Effector memory CD8-positive, alpha-beta T cell (primary cell): ENCODE measurements around the gene IRAK1.

Source experiments
- ATAC-seq: fragments of 150-1000 bp; cut with Tn5 transposase; replicated peaks from 2 replicates; pipeline ENCODE4 v1.10.0; 2021; ENCODE audit warnings: mild to moderate bottlenecking, moderate library complexity
- DNase-seq, 3 experiments: peaks; one replicate each; pipeline ENCODE4 v3.0.0; 2021
- H3K27ac Mint-ChIP-seq, 2 donors: one replicate each; pipeline ENCODE4 v1.8.0; 2022; ENCODE audit warnings: mild to moderate bottlenecking in 2 of 2, mixed read lengths in 2 of 2, moderate library complexity in 2 of 2
- H3K27me3 Mint-ChIP-seq, 2 donors: one replicate each; pipeline ENCODE4 v1.8.0; 2022; ENCODE audit warnings: mixed read lengths in 2 of 2
- H3K36me3 Mint-ChIP-seq: one replicate; pipeline ENCODE4 v1.8.0; 2022; ENCODE audit warnings: mild to moderate bottlenecking, moderate library complexity, mixed read lengths; ENCODE audit not compliant: insufficient read depth
- H3K4me1 Mint-ChIP-seq, 2 donors: one replicate each; pipeline ENCODE4 v1.8.0; 2022; ENCODE audit warnings: low read depth in 2 of 2, mixed read lengths in 2 of 2
- H3K4me3 Mint-ChIP-seq, 2 donors: one replicate each; pipeline ENCODE4 v1.8.0; 2022; ENCODE audit warnings: mild to moderate bottlenecking in 2 of 2, mixed read lengths in 2 of 2, moderate library complexity in 2 of 2
- H3K9me3 Mint-ChIP-seq, 2 donors: one replicate each; pipeline ENCODE4 v1.8.0; 2022; ENCODE audit warnings: mixed read lengths in 2 of 2

The IRAK1 gene

GRCh38 chrX:154022108-154022507, 2.4 kb upstream of the IRAK1 start:
- no peak for DNase-seq
- ATAC-seq, result no peak
- H3K27me3 Mint-ChIP-seq, result no peaks in the 10 kb centered on the region
- no peaks in the 10 kb centered on the region for H3K9me3 Mint-ChIP-seq
- H3K4me3 Mint-ChIP-seq, result no peak overlapping the region
- peaks cover 34% of the 10 kb centered on the region for H3K36me3 Mint-ChIP-seq
- H3K27ac Mint-ChIP-seq, result peak overlapping the region in 1 of 2 donors; percentile 17
- peaks cover 12 to 14% of the 10 kb centered on the region in 2 donors for H3K4me1 Mint-ChIP-seq

DNA sequence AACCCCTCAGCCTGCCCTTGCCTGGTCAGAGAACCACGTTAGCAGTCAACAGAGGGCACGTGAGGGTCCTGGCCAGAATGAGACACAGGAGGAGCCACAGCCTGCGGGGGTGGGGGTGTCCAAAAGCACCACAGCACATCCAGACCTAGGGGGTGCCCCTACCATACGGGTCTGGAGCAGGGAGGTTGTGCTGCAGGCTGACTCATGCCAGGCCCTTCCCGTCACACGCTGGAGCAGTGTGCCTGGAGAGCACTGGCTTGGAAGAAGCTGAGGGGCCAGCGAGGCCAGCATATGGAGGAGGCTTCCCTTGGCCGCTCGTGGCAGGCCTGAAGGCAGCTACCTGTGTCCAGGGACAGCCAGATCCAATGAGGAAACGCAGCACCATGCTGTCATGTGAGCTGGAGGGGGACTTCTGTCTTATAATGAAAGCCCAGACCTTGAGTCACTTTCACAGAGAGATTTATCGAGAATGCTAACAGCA, 1.5 kb upstream of the IRAK1 start:
- ATAC-seq (no peak), DNase-seq (no peak)
- no peaks in the 10 kb centered on the region for H3K27me3 Mint-ChIP-seq
- no peaks in the 10 kb centered on the region for H3K9me3 Mint-ChIP-seq
- peaks cover 40% of the 10 kb centered on the region for H3K36me3 Mint-ChIP-seq
- peak overlapping the region in 1 of 2 donors; percentile 89 for H3K4me3 Mint-ChIP-seq
- peaks cover 12 to 14% of the 10 kb centered on the region in 2 donors for H3K4me1 Mint-ChIP-seq
- H3K27ac Mint-ChIP-seq, result peak overlapping the region in 1 of 2 donors; percentile 95

- DNase-seq, result no peak
- Mint-ChIP-seq H3K27me3 (no peaks in the 10 kb centered on the region), H3K4me1 (peaks cover 14 to 16% of the 10 kb centered on the region in 2 donors), H3K36me3 (peaks cover 39% of the 10 kb centered on the region), H3K27ac (peak overlapping the region; percentile 88 to 95), H3K4me3 (peak overlapping the region; percentile 84 to 89), H3K9me3 (no peaks in the 10 kb centered on the region)
- ATAC-seq, result no peak
Measured at GRCh38 chrX:154020536-154021115, 924 bp upstream of the IRAK1 start.

DNA sequence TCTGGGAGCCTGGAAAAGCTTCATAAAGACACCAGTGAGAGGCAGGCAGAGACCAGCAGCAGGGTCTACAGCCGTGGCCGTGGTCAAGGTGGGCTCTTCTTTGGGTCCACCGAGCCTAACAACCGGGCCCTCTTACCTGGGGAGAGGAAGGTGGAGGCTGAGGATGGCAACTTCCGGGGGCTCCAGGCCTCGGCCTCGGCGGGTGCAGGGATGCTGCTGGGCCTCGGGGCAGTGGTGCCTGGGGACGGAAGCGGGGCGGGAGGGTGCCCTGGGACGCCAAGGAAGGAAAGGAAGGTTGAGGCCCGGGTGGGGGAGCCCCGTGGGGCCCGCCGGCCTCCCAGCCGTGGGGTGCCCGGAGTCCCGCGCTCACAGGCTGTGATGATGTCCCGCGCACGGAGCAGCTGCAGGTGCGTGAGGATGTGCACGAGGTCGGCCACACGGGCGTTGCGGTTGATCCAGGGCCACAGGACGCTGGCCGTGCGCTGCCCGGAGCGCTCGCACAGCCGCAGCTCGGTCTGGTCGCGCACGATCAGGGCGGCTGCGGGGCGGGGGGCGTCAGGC, 561 bp downstream of the IRAK1 start:
- H3K36me3 Mint-ChIP-seq, result peaks cover 49% of the 10 kb centered on the region
- no peaks in the 10 kb centered on the region for H3K27me3 Mint-ChIP-seq
- peak overlapping the region; percentile 89 to 94 for H3K4me3 Mint-ChIP-seq
- peak overlapping the region; percentile 91 to 94 for H3K27ac Mint-ChIP-seq
- H3K4me1 Mint-ChIP-seq, result peaks cover 23% of the 10 kb centered on the region in 2 donors
- H3K9me3 Mint-ChIP-seq, result no peaks in the 10 kb centered on the region
- ATAC-seq (peak; percentile 17), DNase-seq (no peak)

DNA sequence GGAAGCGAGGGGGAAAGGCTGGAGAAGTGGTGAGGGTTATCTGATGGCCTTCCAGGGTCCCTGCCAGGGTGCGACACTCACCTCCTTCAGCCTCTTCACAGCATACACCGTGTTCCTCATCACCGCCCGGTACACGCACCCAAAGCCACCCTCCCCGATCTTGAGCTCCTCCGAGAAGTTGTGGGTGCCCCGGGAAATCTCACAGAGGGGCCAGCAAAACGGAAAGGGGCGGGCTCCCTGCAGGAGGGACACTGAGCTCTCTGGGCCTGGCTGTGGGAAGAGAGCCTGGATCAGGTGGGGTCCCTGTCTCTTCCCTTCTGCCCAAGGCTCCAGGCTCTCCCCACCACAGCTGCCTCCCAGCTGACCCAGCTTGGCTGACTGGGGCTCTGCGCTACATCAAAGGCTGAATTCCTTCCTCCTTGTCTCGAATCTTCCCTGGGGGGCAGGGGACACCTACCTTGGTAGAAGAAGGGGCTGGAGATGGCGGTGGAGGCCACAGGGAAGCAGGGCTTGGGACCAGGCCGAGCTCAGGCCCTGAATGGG, 1.1 kb downstream of the IRAK1 start:
- Mint-ChIP-seq H3K4me3 (peak overlapping the region; percentile 89 to 94), H3K9me3 (no peaks in the 10 kb centered on the region), H3K27ac (peak overlapping the region; percentile 91 to 94), H3K27me3 (no peaks in the 10 kb centered on the region), H3K4me1 (peaks cover 23 to 24% of the 10 kb centered on the region in 2 donors), H3K36me3 (peaks cover 51% of the 10 kb centered on the region)
- ATAC-seq, result no peak
- DNase-seq, result no peak

- DNase-seq (no peak), ATAC-seq (no peak)
- Mint-ChIP-seq H3K27ac (peak overlapping the region; percentile 91 to 94), H3K4me3 (peak overlapping the region; percentile 89 to 94), H3K9me3 (no peaks in the 10 kb centered on the region), H3K36me3 (peaks cover 58% of the 10 kb centered on the region), H3K27me3 (no peaks in the 10 kb centered on the region), H3K4me1 (peaks cover 20 to 26% of the 10 kb centered on the region in 2 donors)
Measured at GRCh38 chrX:154017766-154018517, 1.8 kb downstream of the IRAK1 start.

DNA sequence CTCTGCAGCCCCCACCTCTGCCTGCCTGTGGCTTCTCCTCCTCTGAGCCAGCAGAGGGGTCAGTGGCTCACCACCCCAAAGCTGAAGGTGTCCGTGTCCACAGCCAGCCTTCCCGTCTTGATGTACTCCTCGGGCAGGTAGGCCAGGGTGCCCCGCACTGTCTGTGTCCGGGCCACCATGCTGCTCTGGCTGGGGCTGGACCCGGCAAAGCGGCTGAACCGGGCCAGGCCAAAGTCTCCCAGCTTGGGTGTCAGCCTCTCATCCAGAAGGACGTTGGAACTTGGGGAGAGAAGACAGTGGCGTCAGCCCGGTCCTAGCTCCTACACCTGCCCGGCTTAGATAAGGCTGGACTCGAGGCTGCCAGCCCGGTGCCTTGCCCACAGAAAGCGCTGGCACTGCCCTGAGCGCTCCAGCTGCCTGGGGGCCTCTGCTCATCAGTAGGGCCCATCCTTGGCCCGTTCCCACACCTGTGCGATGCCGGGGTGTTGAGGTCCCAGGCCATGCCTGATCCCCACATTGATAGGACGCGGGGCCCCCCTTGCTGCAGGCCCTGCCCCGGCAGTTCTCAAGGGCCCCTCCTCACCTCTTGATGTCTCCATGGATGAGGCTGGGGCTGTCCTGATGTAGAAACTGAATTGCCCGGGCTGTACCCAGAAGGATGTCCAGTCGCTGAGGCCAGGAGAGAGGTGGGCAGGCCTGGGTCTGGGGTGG, 3.2 kb downstream of the IRAK1 start:
- H3K27ac Mint-ChIP-seq, result no peak overlapping the region
- peak overlapping the region in 1 of 2 donors; percentile 10 for H3K4me3 Mint-ChIP-seq
- ATAC-seq, result no peak
- H3K36me3 Mint-ChIP-seq, result peaks cover 58% of the 10 kb centered on the region
- peaks cover 20 to 24% of the 10 kb centered on the region in 2 donors for H3K4me1 Mint-ChIP-seq
- no peaks in the 10 kb centered on the region for H3K27me3 Mint-ChIP-seq
- H3K9me3 Mint-ChIP-seq, result no peaks in the 10 kb centered on the region
- no peak for DNase-seq

DNA sequence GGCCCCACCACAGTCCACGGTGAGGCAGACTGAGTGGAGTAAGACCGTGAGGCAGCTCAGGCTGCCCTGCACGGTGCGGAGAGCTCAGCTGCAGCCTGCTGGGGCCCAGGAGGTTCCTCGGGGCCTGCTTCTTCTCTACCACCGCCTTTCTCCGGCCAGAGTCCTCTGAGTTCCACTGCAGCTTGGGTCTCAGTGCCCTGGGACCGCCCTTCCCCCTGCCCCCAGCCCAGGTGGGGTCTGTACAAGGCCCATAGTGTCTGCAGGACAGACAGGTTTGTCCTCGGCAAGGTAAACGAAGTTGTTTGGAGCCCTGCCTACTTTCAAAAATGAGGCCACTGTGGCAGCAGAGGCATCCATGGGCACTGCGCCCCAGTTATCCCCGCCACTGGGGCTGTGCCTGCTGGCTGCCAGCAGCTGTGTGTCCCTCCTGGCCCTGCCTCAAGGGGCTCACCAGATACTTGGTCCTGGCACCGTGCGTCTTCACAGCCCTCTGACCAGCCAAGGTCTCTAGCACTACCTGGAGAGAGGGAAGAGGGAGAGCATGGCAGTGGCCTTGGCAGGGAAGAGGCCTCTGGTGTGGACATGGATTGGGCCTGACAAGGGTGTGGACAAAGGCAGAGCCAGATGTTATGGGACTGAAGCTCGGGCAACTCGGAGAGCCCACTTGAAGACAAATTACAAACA, 4.0 kb downstream of the IRAK1 start:
- DNase-seq (no peak), ATAC-seq (no peak)
- H3K27ac Mint-ChIP-seq, result peak overlapping the region in 1 of 2 donors; percentile 72
- H3K9me3 Mint-ChIP-seq, result no peaks in the 10 kb centered on the region
- peak overlapping the region; percentile 10 to 31 for H3K4me3 Mint-ChIP-seq
- peaks cover 20 to 24% of the 10 kb centered on the region in 2 donors for H3K4me1 Mint-ChIP-seq
- peaks cover 59% of the 10 kb centered on the region for H3K36me3 Mint-ChIP-seq
- H3K27me3 Mint-ChIP-seq, result no peaks in the 10 kb centered on the region

- Mint-ChIP-seq H3K27ac (no peak overlapping the region), H3K36me3 (peaks cover 53% of the 10 kb centered on the region), H3K4me3 (no peak overlapping the region), H3K27me3 (no peaks in the 10 kb centered on the region), H3K4me1 (peaks cover 15 to 21% of the 10 kb centered on the region in 2 donors), H3K9me3 (no peaks in the 10 kb centered on the region)
- no peak for DNase-seq
- ATAC-seq, result no peak
Measured at GRCh38 chrX:154014429-154015380, 5.0 kb downstream of the IRAK1 start.

DNA sequence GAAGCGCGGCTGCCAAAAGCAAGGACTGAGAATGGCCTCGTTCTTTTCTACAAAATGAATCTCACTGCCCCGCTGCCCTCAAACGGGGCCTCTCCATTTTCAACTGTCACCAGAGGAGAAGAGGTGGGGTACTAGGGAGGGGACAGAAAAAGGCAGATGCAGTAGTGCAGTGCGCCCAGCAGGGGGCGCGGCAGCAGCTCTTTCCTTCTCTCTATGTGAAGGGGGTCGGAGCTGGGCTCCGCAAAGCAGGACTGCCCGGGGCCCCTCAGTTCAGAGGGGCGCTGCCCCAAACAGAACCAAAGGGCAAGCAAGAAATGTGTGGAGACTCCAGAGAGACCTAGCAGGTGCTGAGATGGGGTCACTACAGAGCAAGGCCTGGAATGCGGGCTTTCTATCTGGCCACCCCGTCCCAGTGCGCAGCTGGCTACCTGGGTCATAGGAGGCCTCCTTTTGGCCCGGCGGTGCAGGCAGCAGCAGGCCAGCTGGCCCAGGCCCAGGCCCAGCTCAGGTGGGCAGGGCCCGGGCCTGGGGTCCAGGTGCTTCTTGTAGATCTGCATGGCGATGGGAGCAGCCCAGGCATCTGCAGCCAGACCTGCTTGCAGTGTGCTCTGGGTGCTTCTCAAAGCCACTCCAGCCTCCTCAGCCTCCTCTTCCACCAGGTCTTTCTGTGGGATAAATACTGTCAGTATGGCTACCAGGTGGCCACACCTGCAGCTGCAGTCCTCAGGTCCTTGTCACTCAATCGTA, 5.9 kb downstream of the IRAK1 start:
- Mint-ChIP-seq H3K9me3 (no peaks in the 10 kb centered on the region), H3K4me3 (no peak overlapping the region), H3K36me3 (peaks cover 59% of the 10 kb centered on the region), H3K27ac (peak overlapping the region in 1 of 2 donors; percentile 67), H3K27me3 (no peaks in the 10 kb centered on the region), H3K4me1 (peaks cover 13 to 18% of the 10 kb centered on the region in 2 donors)
- DNase-seq, result peak; percentile 18 to 40 (median 32)
- peak; percentile 83 for ATAC-seq

- no peak overlapping the region for H3K4me3 Mint-ChIP-seq
- ATAC-seq (no peak), DNase-seq (no peak)
- peaks cover 9 to 14% of the 10 kb centered on the region in 2 donors for H3K4me1 Mint-ChIP-seq
- H3K27ac Mint-ChIP-seq, result peak overlapping the region in 1 of 2 donors; percentile 67
- H3K36me3 Mint-ChIP-seq, result peaks cover 56% of the 10 kb centered on the region
- H3K27me3 Mint-ChIP-seq, result no peaks in the 10 kb centered on the region
- no peaks in the 10 kb centered on the region for H3K9me3 Mint-ChIP-seq
Measured at GRCh38 chrX:154013001-154013421, 6.7 kb downstream of the IRAK1 start.
